Muscle of leg (tissue), 11 donors: ENCODE measurements around the gene SAXO2. TPM values are rescaled to one million over a fixed set of nuclear protein-coding genes. Genes with fewer than 3 reads are reported as not detected.
"Not testable (repeated sequence)": the region's sequence is repeated elsewhere in the genome, so short reads cannot be mapped to it uniquely, and the experiment has no call there.

Experiments used
- DNase-seq: peaks from one replicate; pipeline ENCODE4 v3.0.0; 2013
- H3K27ac ChIP-seq: one replicate; pipeline ENCODE4 v1.5.1; 2013; ENCODE audit warnings: mild to moderate bottlenecking, low read length, control low read depth
- H3K27me3 ChIP-seq: one replicate; pipeline ENCODE4 v1.6.1; 2013; ENCODE audit warnings: low read length; ENCODE audit not compliant: control insufficient read depth, insufficient read depth
- H3K36me3 ChIP-seq: one replicate; pipeline ENCODE4 v1.6.1; 2013; ENCODE audit warnings: low read length; ENCODE audit not compliant: control insufficient read depth, insufficient read depth
- H3K4me1 ChIP-seq: one replicate; pipeline ENCODE4 v1.6.1; 2013; ENCODE audit warnings: low read length; ENCODE audit not compliant: control insufficient read depth, insufficient read depth
- H3K4me3 ChIP-seq: one replicate; pipeline ENCODE4 v1.5.1; 2013; ENCODE audit warnings: low read length, control low read depth
- H3K9me3 ChIP-seq: replicated peaks from 2 replicates; pipeline ENCODE4 v1.6.1; 2013; ENCODE audit warnings: low read depth, low read length; ENCODE audit not compliant: control insufficient read depth
- WGBS: methylation state at CpG from one replicate; pipeline ENCODE4 v1.1.5; 2013; ENCODE audit warnings: missing lambda C conversion rate; ENCODE audit not compliant: insufficient coverage; 5-methylcytosine and 5-hydroxymethylcytosine counted together
- polyA plus RNA-seq, 8 donors: library from polyadenylated mRNA; unstranded; fragments of 120-200 nt; gene quantifications; one replicate each; pipeline versions ENCODE4 v1.2.1 to v1.2.3, GENCODE V29; 2013; ENCODE audit warnings: inconsistent platforms in 1 of 8, low replicate concordance in 1 of 8; ENCODE audit not compliant: insufficient read length in 8 of 8, insufficient read depth in 1 of 8
- total RNA-seq: library from RNA; stranded (reverse); fragments of 120-200 nt; gene quantifications from one replicate; pipeline ENCODE4 v1.2.4, GENCODE V29; 2013

SAXO2 gene
- total and polyA plus RNA-seq, 9 donors = 0.89 to 3.5 (median 2.0) TPM

- H3K27me3 ChIP-seq, H3K27ac ChIP-seq, H3K36me3 ChIP-seq, H3K4me3 ChIP-seq, DNase-seq, H3K4me1 ChIP-seq, H3K9me3 ChIP-seq: not testable (repeated sequence)
- WGBS = no CpG with 5 or more reads among the region's 2 CpGs
Measured at GRCh38 chr15:82284381-82284780, 21.8 kb downstream of the SAXO2 start.

GRCh38 chr15:82286475-82286874 is 23.9 kb downstream of the SAXO2 start:
- no CpG with 5 or more reads among the region's 4 CpGs for WGBS
- H3K9me3 ChIP-seq, H3K27me3 ChIP-seq, H3K36me3 ChIP-seq, H3K27ac ChIP-seq, H3K4me1 ChIP-seq, H3K4me3 ChIP-seq: not testable (repeated sequence)
- peak; percentile 23 for DNase-seq

- H3K9me3 ChIP-seq, H3K27ac ChIP-seq, H3K4me3 ChIP-seq, H3K36me3 ChIP-seq, H3K4me1 ChIP-seq, H3K27me3 ChIP-seq, DNase-seq: not testable (repeated sequence)
- no CpG with 5 or more reads among the region's 2 CpGs for WGBS
Measured at GRCh38 chr15:82288202-82288601, 25.6 kb downstream of the SAXO2 start.

- Histone ChIP-seq H3K36me3 (no peaks in the 10 kb centered on the region), H3K27me3 (no peaks in the 10 kb centered on the region), H3K27ac (no peak overlapping the region), H3K4me3 (no peak overlapping the region), H3K9me3 (peaks cover 2% of the 10 kb centered on the region), H3K4me1 (no peaks in the 10 kb centered on the region)
- 67% methylated on average over 2 of the region's 5 CpGs for WGBS
- no peak for DNase-seq
Measured at GRCh38 chr15:82292271-82292670, 29.7 kb downstream of the SAXO2 start.

GRCh38 chr15:82294061-82294690 is 31.6 kb downstream of the SAXO2 start:
- Histone ChIP-seq H3K4me3 (no peak overlapping the region), H3K27ac (no peak overlapping the region), H3K27me3 (peaks cover 9% of the 10 kb centered on the region), H3K4me1 (no peaks in the 10 kb centered on the region), H3K9me3 (no peaks in the 10 kb centered on the region), H3K36me3 (no peaks in the 10 kb centered on the region)
- 48% methylated on average over 8 of the region's 11 CpGs for WGBS
- DNase-seq = no peak

- H3K9me3 ChIP-seq = no peaks in the 10 kb centered on the region
- no peak overlapping the region for H3K4me3 ChIP-seq
- no peaks in the 10 kb centered on the region for H3K4me1 ChIP-seq
- H3K27ac ChIP-seq = no peak overlapping the region
- H3K36me3 ChIP-seq = no peaks in the 10 kb centered on the region
- WGBS = 86% methylated on average over 5 of the region's 5 CpGs
- peaks cover 9% of the 10 kb centered on the region for H3K27me3 ChIP-seq
- DNase-seq = no peak
Measured at GRCh38 chr15:82297546-82297945, 34.9 kb downstream of the SAXO2 start.

- 91% methylated on average over 4 of the region's 13 CpGs for WGBS
- Histone ChIP-seq H3K4me1 (no peaks in the 10 kb centered on the region), H3K36me3 (no peaks in the 10 kb centered on the region), H3K27me3 (peaks cover 9% of the 10 kb centered on the region), H3K9me3 (no peaks in the 10 kb centered on the region), H3K27ac (no peak overlapping the region), H3K4me3 (no peak overlapping the region)
- no peak for DNase-seq
Measured at GRCh38 chr15:82298032-82298431, 35.4 kb downstream of the SAXO2 start.

- Histone ChIP-seq H3K27me3 (peaks cover 9% of the 10 kb centered on the region), H3K27ac (no peak overlapping the region), H3K4me3 (no peak overlapping the region), H3K4me1 (no peaks in the 10 kb centered on the region), H3K9me3 (no peaks in the 10 kb centered on the region), H3K36me3 (no peaks in the 10 kb centered on the region)
- no peak for DNase-seq
- 9% methylated on average over 40 of the region's 44 CpGs for WGBS
Measured at GRCh38 chr15:82298520-82298919, 35.9 kb downstream of the SAXO2 start.

- not testable (repeated sequence) for H3K27ac ChIP-seq, H3K27me3 ChIP-seq, H3K4me1 ChIP-seq, H3K9me3 ChIP-seq, H3K36me3 ChIP-seq, DNase-seq, H3K4me3 ChIP-seq
- 71% methylated on average over 2 of the region's 6 CpGs for WGBS
Measured at GRCh38 chr15:82299511-82299914, 36.9 kb downstream of the SAXO2 start.

GRCh38 chr15:82300326-82300725 is 37.7 kb downstream of the SAXO2 start:
- not testable (repeated sequence) for H3K27ac ChIP-seq, H3K4me1 ChIP-seq, H3K9me3 ChIP-seq, H3K4me3 ChIP-seq, DNase-seq, H3K36me3 ChIP-seq, H3K27me3 ChIP-seq
- WGBS = 59% methylated on average over 4 of the region's 6 CpGs

- 79% methylated on average over 7 of the region's 7 CpGs for WGBS
- peaks cover 9% of the 10 kb centered on the region for H3K27me3 ChIP-seq
- H3K27ac ChIP-seq = no peak overlapping the region
- H3K4me3 ChIP-seq = no peak overlapping the region
- DNase-seq = no peak
- H3K36me3 ChIP-seq = no peaks in the 10 kb centered on the region
- no peaks in the 10 kb centered on the region for H3K4me1 ChIP-seq
- H3K9me3 ChIP-seq = no peaks in the 10 kb centered on the region
Measured at GRCh38 chr15:82300883-82301282, 38.3 kb downstream of the SAXO2 start.
